GM19099 (cell line): Measurements from ENCODE around the gene SUPT3H.

Source experiments
- POLR2A ChIP-seq: IDR thresholded peaks from 3 replicates; pipeline ENCODE4 v1.6.1; 2011; ENCODE audit warnings: low read depth; ENCODE audit not compliant: insufficient read length; ENCODE audit errors: extremely low read depth

Gene SUPT3H

DNA sequence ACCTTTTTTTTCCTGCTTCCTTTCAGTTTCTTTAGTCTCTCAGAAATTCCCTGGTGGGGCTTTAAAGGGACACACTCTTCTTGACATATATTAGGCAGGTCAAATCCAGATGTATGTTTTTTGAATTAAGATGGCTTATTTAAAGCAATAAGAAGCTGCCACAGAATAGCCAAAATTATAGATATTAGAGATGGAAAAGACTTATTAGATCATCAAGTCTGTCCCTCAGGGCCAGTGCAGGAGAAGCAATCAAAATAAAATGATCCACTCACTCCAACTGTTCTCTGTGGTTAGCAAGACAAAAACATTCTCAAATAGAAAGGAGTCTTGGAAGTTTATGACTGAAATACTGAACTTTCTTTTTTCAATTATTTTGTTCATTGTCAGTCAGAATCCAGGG is 527.4 kb downstream of the SUPT3H start:
- TF ChIP-seq POLR2A, result no peak

DNA sequence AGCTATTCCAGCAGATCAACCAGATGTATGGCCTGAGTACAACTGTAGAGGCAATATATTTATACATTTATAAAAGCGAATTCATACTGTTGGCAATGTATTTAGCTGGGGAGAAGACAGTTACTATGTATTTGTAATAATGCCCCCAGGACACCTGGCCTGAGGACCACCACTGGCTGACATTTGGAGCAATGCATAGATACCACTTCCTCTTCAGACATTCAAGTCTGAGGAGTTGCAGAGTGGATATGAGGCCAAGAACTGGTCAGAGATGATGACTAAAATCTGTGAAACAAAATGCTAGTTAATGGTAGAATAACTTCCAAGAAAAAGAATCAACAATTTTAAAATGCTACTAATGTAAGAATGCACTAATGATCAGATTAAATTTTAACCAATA is 527.9 kb downstream of the SUPT3H start:
- no peak for TF ChIP-seq POLR2A

DNA sequence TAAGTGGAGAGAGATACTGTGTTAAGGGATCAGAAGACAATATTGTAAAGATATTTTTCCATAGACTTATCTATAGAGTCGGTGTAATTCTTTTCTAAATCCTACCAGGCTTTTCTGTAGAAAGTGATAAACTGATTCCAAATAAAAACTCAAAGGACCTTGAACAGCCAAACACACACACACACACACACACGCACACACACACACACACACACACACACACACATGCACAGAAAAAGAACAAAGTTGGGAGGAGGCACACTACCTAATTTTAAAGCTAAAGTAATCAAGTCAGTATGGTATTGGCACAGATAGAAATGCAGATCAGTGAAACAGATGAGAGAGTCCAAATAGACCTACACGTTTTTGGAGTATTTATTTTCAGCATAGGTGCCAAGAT is 534.0 kb downstream of the SUPT3H start:
- TF ChIP-seq POLR2A, result no peak

DNA sequence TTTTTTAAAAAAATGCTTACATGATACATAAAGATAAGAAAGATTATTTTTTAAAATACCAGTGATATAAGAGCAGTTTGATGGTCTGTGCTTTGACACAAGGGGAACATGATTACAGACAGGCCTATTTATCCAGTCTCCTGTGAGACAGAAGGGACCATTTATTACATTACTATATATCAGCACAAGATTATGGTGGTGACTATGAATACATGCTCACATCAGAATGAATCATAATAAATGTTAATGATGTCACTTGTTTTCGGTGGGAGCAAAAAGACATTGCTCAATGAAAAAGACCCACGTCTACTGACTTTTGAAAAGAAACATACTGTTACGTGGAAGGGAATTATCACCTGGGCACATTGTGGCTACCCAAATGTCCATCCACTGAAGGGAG is 535.1 kb downstream of the SUPT3H start:
- no peak for TF ChIP-seq POLR2A

DNA sequence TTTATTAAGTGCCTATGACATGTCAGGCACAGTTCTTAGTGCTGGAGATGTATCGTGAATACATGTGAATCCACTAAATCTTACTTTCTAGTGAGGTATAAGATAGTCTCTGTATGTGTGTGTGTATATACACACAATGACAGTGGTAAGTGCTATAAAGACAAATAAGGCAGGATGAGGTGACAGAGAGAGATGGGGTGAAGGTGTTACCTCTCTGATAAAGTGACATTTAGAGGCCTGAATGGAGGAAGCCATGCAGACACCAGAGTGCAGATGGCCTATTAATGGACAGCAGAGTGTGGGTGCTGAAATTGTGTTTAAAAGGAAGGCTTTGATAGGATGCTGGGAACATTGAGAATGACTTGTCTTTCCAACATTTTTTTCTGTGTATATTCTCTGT is 535.9 kb downstream of the SUPT3H start:
- no peak for TF ChIP-seq POLR2A

DNA sequence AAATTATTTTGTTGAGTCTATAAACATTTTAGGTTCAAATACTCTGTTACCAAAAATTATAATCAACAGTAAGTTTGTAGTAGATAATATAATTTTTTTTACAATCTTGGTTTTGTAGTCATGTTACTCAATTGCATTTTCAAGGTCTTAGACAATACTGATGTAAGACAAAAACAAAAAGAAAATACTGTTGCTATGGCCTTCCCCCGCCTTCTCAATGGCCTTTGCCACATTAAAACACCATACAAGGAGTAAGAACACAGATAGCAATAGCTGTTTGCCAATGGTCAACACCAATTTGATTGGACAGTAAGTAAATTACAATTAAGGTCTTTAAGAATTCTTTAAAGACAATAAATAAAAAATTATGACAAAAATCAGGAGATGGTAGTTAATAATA is 540.0 kb downstream of the SUPT3H start:
- TF ChIP-seq POLR2A, result no peak

DNA sequence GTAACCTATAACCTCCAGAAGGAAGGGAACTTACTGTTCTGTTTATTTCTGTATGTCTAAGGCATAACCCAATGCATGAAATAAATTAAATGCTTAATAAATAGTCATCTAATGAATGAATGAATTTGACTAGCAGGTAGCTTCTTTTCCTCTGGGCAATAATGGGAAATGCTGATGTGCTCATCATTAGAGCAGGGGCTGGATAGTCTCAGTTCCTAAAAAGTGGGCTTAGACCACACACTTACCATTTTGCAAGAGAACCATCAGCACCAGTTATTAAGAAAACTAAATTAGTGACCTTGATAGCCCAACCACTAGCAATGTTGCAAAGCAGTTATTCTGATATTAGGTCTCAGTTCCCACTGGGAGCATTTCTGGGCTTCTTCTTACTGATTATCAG is 540.5 kb downstream of the SUPT3H start:
- TF ChIP-seq POLR2A, result no peak

DNA sequence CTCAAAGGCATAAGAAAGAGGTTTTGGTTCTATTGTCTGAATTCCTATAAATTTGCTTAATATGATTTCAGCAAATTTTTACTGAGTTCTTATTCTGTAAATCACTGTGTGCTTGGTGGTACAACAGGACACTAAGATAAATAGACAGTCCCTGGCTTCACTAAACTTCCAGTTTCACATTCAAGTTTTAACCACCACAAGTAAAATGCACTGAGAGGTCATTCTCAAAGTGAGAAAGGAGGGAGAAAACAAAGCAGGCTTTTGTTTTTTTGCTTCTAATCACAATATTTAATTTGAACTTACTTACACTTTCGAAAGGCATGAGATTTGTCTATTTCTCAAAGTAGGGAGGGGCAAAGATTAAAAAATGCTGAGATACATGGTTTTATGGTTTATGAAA is 544.5 kb downstream of the SUPT3H start:
- TF ChIP-seq POLR2A, result no peak

DNA sequence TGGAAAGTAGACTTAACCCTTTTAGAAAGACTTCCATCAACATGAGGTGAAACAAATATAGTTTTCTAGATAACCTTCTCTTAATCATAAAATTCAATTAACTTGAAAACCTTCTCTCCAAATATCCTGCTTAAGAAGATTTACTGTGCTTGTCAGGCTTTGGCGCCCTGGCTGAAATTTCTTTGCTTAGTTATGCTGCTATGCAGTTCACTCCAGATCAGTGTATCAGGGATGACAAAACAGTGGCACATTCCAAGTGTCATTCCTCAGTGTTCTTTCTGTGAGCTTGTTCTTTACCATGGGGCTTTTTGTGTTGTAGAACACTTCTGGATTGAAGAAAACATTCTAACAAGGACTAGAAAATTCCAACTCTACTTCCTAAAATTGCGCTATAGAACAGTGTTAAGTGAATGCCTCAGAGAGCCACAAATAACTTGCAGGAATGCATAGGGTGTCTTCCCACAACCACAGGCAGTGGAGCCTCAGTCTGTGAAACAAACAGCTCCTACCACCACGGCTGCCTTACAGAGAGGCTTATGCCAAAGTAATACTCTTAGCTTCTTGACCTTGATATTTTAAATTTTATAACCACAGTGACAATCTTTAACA is 546.6 kb downstream of the SUPT3H start:
- no peak for TF ChIP-seq POLR2A

DNA sequence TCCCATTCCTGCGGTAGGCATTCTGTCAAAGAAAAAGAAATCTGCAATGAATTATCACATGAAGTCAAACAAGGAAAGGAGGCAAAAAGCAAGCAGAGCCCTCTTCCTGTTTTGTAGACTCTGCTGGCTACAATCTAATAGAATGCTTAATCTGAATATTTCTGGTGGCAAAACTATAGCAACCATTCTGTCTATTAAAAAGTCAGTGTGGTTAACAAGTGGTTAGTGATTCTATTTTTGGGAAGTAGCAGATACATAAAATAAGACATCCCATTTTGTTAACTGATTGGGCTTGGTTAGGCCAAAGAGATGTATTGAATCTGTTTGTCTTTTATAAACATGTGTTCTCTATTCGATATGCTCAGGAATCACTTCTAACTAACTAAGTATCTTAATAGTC is 547.9 kb downstream of the SUPT3H start:
- TF ChIP-seq POLR2A, result no peak

DNA sequence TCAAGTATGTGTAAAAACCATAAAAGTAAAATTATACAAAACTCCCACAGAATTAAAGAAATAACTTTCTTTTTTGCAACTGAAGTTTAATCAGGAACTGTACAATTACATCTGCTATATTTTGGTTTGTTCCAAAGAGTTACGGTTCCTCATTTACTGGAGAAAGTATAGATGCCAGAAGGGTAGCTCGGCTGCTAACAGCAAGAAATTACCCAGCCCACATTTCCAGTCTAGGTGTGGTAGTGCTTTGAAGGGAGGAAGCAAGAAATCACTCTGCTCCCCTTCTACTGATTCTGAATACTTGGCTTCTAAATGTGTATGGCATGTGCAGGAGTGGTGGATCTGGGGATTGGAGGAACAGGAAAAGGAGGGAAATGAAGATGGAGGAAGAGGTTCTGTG is 549.0 kb downstream of the SUPT3H start:
- TF ChIP-seq POLR2A, result no peak

DNA sequence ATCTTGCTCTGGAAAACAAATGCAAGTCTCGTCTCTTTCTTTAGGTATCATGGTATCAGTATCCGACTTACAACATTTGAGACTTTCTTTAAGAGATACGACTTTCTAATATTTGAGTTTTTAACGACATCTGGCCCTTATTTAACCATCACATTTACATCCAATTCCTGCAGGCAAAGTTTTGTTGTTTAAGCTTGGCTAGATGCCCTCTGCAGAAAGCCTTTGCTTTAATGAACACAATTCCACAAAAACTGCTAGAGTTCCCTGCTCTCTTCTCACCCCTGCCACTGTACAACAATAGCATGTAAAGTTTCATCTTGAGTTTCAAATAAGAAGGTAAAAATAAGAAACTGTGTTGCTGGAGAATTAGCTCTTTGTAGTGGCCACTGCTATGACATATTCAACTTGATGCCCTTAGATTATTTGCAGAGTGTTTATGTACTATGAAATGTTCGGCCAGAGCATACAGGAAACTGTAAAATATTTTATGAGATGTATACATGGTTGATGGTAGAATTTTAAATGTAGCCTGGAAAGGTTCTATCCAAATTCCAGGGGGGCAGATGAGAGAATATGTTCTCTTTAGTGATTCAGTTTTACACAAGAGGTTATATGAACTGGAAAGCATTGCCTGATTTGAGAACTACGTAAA is 551.6 kb downstream of the SUPT3H start:
- no peak for TF ChIP-seq POLR2A

DNA sequence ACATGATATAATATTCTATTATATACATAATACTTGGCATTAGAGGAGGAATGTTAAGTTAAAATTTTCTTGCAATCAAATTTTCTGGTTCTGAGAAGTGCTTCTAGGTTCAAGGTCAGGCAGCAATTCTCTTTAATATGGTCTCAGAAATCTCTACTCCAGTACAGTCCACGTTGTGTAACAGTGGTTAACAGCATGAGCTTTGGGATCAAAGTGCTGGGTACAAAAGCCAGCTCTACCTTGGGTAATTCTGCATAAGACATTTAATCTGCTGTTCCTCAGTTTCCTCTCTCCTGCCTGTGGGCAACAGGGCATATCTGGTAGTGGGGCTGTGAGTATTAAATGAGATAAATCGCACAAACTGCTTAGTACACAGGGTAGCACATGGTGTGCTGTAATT is 552.5 kb downstream of the SUPT3H start:
- no peak for TF ChIP-seq POLR2A

DNA sequence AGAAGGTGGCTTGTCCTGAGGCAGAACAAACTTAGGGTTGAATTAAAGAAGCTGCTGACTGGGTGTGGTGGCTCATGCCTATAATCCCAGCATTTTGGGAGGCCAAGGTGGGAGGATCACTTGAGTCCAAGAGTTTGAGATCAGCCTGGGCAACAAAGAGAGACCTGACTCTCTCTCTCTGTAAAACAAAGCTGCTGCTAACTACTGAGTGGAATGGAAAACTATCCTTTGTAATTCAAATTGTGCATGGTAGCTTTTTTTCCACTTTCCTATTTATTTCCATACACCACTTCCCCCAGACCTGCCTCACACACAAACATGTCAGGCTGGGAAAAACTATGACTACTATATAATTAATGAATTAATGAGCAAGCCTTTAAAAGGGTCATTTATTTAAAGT is 553.2 kb downstream of the SUPT3H start:
- TF ChIP-seq POLR2A, result no peak

DNA sequence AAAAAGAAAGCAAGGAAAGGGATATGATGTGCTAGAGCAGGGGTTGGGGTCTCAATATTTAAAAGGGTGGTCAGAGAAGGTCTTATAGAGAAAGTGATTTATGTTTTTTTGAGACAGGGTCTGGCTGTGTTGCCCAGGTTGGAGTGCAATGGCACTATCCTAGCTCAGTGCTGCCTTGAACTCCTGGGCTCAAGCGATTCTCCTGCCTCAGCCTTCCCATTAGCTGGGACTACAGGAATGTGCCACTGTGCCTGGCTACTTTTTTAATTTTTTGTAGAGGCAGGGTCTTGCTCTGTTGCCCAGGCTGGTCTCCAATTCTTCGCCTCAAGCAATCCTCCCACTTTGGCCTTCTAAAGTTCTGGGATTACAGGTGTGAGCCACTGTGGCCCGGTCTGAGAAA is 557.0 kb downstream of the SUPT3H start:
- TF ChIP-seq POLR2A, result no peak

DNA sequence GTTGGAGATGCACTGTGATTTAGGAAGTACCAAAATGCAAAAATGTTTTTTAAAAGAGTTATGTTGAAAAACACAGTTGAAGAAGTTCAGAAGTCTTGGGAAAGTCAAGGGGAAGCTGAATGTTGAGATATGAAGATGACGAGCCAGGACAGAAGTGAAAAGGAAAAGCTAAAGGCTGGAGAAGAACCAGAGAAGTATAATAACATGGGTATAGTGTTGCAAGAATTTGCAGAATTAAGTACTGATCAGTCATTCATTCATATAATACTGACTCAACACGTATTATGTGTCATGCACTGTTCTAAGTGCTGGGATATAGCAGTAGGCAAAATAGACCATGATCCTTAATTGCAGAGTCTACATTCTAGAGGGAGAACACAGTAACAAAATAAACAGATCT is 557.4 kb downstream of the SUPT3H start:
- TF ChIP-seq POLR2A, result no peak

DNA sequence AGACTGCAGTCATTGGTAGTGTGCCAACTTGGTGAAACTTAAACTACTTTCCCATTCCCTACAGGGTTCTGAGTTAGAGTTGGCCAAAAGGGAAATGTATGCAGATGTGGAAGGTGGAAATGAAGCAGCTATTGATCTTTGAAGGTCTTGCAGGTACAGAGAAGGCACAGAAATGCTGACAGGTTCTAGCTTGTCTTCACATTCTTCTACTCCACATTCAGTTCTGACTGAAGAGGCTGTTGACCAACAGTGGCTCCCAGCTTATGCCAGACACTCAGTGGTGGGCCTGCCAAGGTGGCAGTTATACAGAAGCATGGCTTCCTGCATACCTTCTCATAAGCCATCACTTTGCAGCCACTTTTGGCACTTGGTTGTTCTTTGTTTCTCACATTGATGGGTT is 566.3 kb downstream of the SUPT3H start:
- TF ChIP-seq POLR2A, result no peak
